T-cell (primary cell): Measurements from ENCODE around the gene KRT25. TPM values are rescaled to one million over a fixed set of nuclear protein-coding genes. Genes with fewer than 3 reads are reported as not detected.

Source experiments
- total RNA-seq, 35 experiments: library from RNA in 6 of 35; stranded (reverse) in 6 of 35; fragments of 120-200 nt in 1 of 35; gene quantifications; one replicate each; pipeline versions ENCODE4 v1.2.1 to v1.2.4 and lab custom pipeline; 2013 to 2026

KRT25 gene
- total RNA-seq, 5 donors from 2014 or later (not counting 1 experiment from before 2014, with no cell fraction given), result not detected

Other genes starting within 250 kb of the KRT25 start
- gene CCR7, start 189.9 kb downstream of the KRT25 start, total RNA-seq, result 100 to 1,000 TPM; 173 to 438 (median 340) TPM
- gene SMARCE1, start 107.5 kb downstream of the KRT25 start, total RNA-seq, result 10 to 100 TPM; 72.6 to 80.8 (median 75.8) TPM
- not detected for gene KRT222, start 90.2 kb downstream of the KRT25 start, total RNA-seq
- not detected for gene KRT24, start 51.6 kb downstream of the KRT25 start, total RNA-seq
- gene KRT26, start 16.9 kb upstream of the KRT25 start, total RNA-seq, result not detected
- not detected for gene KRT27, start 27.2 kb upstream of the KRT25 start, total RNA-seq
- gene KRT28, start 44.6 kb upstream of the KRT25 start, total RNA-seq, result not detected
- 10 to 100 TPM; 27.2 to 35.3 (median 31.4) TPM for gene KRT10, start 67.3 kb upstream of the KRT25 start, total RNA-seq
- gene KRT12, start 111.9 kb upstream of the KRT25 start, total RNA-seq, result under 1 TPM in 1 of 5 donors, not detected in 4; 0.10 TPM
- gene KRT20, start 129.9 kb upstream of the KRT25 start, total RNA-seq, result under 1 TPM in 1 of 5 donors, not detected in 4; 0.47 TPM
- not detected for gene KRT23, start 182.3 kb upstream of the KRT25 start, total RNA-seq
- gene KRT39, start 211.6 kb upstream of the KRT25 start, total RNA-seq, result not detected
- not detected for gene KRT40, start 229.0 kb upstream of the KRT25 start, total RNA-seq
- gene KRTAP3-3, start 238.8 kb upstream of the KRT25 start, total RNA-seq, result not detected
- not detected for gene KRTAP3-2, start 244.6 kb upstream of the KRT25 start, total RNA-seq